SHP77 treated with DMSO at 0.1 percent for 48 hours (cell line): ENCODE results near the gene PCDH9.

ENCODE experiments used
- DNase-seq: peaks from one replicate; lab custom pipeline; 2025; lab: John Stamatoyannopoulos, UW

The PCDH9 gene

DNA sequence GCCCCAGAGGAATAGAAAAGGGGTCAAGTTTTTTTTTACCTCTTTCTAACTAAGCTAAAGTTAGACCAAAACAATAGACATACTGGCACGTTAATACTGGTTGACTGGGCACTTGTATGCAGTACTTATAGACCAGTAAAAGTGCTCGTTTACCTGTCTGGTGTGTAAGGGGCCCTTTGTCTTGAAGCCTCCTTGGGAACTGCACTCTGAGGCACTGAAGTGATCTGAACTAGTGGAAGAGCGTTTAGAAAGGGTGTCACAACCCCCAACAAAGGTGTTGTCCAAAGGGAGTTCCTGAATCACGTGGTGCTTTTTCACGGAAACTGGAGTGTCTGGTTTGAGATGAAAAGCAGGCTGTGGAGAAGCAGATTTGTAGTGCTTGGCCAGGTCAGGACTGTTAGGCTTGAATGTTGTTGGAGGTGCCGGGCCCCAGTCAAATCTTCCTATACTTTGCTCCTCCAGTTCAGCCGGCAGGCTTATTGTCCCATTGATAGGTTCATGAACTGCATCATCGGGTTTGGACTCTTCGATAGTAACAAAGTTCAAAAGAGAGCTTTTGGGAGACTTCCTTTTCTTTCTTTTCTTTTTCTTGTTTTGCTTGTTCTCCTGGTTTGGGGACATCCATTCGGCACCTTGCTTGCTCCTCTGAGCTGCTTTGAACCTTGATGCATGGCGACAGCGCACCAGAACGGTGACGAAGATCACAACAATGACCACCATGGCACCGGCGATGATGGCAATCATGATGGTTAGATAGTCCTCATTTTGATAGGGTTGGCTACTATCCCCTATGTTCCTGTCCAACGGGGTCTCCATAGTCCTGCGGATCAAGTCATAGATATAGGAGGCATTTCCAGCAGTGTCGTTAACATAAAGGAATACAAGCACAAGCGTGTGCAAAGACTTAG, 4.6 kb downstream of the PCDH9 start:
- DNase-seq, result no peak

DNA sequence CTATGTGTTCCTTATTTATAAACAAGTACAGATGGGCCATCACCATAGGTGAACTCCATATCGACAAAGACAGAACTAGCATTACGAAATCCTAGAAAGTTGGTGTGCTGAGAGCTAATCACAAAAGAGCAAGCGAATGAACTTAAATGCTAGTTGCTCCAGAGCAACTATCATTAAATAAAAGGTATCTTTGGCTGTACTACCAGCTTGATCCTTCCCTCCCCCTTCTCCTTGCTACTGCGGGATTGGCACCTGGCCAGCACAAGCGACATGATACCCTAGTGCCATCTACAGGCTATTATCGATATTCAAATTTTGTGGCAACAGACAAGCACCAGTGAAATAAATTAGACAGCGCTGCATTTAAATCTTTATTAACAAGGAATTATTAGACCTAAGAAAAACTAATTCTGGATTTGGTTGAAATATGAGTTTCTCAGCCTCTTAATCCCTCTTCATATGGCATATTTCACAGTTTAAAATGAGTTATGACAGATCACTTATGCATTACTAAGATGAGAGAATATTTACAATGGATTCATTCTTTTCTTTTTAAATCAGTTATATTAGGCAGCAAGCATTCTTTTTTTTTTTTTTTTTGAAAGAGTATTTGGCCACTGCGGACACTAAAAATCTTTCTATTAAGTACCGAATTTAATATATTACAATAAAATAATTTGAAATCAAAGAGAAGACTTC, 5.8 kb downstream of the PCDH9 start:
- DNase-seq, result peak; percentile 63

DNA sequence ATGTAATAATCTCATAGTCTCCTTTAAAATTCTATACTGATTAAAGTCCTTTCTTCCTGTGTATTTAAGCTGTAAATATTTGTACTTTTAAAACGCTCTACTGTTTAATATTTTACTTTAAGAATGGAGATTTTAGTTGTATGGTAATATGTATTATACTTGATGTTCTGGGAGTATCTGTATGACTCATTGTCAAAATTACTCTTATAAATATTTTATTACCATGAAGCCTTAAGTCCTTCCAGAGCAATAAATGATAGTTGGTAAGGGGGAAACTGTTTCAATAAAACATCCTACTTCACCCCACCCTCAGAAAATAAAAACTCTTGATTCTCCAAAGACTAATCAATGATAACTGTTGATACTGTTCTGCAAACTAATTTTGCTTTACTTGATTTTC, 6.4 kb downstream of the PCDH9 start:
- DNase-seq, result no peak

DNA sequence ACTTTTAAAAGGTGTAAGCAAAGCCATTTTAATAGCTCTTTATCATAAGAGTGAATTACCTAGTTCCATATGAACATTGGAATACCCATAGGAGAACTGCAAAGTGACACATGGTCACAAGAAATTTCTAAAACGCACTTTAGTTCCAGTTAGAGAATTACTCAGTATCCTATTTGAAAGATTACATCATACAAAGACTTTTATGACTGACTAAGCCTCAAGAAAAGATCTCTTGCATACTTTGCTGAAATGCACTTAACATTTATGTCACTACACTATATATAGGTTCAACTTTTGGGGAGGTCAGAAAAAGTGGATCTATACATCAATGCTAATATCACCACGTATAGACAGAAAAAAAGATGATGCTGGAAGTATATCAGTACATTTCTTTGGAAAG, 7.1 kb downstream of the PCDH9 start:
- DNase-seq, result no peak

DNA sequence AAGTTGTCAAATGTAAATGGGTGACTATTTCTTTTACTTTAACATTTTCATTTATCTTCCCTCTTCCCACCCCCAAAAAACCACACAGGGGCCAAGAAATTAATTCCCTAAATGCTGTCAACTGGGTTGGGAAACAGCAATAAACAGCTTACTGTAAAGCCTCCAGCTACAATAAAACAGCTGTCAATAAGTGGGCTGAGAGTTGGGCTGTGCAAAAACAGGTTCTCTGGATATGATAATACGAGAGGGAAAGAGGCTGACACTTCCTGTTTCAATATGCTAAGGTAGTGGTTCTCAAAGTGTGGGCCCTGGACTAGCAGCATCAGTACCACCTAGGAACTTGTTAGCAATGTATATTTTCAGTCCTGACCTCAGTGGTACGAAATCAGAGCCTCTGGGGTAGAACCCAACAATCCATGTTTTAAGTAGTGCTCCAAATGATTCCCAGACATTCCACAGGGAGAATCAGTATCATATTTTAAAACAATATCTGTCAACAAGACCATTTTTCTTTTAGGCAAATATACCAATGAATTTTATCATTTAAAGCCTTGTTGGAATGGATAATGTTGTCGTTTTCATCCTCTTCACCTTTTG, 8.4 kb downstream of the PCDH9 start:
- DNase-seq, result no peak

DNA sequence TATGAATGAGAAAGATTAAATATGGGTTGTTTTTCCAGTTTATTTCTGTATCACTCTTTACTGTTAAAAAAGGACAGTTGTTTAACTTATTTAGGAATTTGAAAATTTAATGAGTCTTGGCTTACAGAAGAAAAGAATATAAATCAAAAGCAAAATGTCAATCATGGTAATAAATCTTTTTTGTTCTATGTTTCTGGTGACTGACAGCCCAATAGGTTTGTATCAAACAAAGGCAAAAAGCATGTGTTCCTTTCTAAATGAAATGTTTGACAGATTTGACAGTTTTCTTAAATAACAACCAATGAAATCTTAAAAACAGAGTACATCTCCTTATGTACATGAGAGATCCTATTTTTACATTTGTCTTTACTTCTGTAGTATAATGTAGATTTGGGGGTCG, 11.0 kb downstream of the PCDH9 start:
- no peak for DNase-seq

DNA sequence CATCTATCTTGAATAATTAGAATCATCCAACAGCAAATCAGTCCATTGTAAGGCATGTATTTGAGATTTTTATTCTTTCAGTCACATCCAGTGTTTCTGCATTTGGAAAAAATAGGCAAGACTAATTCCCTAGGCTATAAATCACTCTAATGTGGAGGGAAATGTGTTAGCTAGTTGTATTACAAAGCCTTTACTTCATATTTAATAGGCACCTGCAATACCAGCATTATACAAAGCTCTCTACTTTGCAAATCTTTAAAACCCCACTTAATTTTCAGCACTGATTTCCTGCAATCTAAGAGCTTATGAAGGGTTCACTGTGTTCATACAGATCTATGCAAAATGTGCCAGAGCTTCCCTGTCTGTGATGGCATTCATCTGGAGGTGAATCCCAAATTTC, 12.3 kb downstream of the PCDH9 start:
- DNase-seq, result no peak

DNA sequence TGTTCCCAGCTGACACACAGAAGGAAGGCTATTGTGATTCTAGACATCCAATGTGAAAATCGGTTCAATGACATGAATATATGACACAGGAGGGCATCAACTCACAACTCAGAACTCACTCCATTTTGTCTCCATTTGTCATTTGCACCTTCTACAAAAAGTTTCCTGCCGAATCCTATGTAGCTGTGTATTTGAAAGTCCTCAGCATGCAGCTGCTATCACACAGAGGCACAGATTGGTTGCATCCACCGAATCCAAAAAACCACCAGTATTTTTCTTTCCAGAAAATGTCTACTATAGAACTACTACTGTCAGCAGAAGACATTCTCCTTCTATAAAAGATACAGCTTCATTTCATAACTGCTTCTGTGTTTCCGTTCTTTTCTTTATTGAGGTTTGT, 13.3 kb downstream of the PCDH9 start:
- no peak for DNase-seq

DNA sequence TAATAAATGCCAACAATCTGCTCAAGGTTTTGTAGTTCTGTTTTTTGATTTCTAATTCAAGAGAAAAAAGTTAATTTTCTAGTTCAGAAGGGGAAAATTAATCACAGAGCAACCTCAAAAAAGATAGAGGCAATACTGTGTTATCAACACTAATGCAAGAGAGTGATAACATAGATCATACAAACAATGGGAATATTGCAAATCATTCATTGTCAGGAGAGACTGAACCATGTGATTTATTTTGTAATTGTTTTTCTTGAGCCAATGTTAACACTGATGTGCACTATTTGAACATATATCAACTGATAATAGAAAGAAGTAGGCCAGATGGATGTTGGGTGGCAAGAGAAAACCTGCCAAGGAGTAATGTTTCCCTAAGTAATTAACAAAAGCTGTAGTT, 19.9 kb downstream of the PCDH9 start:
- DNase-seq, result no peak

DNA sequence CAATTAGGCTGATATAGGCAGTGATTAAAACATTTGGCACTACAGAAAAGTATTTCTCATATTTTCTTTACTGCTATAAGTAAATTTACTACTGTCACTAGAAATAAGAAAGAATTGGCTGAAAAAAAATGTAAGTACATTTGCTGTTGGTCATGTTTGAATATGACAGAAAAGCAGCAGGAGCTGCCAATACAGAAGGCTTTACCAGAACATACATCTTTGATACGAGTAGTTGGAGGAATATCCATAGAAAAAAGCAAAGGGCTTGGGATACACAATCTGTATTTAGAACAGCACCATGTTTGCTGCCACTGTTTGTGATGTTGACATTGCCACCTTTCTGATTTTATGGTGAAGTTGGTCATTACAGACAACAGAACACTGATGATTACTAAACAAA, 21.6 kb downstream of the PCDH9 start:
- no peak for DNase-seq

DNA sequence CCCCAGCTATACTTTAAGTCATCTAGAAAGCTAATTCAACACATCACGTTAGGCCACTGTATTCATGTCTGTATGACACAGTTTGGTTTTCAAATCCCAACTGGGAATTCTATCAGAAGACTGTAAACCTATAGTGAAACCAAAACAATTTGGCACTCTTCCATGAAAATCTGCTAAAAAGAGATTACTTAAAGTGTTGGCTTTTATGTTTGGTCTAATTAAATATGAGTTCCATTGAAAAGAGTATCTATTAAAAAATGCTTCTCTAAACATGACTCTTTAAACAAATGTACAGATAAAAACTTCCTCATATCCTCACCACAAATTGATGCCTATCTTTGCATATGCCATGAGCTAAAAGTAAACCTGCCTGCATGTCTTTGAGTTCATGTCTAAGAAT, 25.4 kb downstream of the PCDH9 start:
- no peak for DNase-seq

DNA sequence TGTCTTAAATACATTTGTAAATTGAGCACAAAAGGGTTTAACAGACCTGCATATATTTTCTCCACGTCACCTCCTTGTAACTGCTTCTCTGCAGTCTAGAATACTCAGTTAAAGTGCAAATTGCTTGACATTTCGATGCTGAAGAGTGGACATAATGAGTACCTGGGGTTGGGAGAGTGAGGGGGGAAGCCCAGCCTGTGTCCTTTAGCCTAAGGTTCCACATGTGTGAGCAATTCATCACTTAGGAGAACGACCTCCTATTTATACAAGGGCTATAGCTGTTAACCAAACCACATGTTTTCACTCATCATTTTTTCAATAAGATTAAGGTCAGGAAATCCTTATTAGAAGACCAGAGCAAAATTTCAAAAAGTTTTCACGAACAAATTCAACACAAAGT, 29.5 kb downstream of the PCDH9 start:
- no peak for DNase-seq

DNA sequence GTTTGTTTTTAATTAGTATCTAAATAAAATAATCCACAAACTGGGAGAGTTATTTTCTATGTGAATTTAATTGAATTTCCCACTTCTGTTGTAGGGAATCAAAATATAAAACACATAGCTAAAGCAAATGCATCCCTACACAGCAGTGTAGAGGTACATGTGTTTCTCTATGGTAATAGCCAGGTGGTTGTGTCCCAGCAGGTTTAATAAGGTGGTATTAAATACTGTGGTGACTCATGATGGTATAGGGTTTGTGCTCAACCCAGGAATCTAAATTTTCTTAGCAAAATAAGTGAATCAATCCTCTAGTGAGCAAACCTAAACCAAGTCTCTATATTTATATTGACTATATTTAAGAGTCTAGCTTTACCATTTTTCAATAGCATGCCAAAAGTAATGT, 30.0 kb downstream of the PCDH9 start:
- DNase-seq, result no peak

DNA sequence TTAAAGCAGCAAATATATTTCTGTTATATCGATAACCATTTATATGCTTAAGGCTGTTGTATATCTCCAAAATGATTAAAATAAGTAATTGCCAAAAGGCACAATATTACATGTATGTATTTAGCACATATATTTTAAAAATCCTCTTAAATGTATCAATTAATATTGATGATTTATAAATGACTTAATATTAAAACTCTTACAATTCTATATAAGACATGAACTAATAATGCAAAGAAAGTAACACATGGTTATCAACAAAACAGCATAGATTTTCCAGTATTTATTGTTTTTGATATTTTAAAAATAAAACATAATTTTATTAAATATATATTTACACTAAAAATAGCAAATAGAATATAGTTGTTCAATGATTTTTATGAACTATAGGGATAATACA, 32.4 kb downstream of the PCDH9 start:
- DNase-seq, result no peak

DNA sequence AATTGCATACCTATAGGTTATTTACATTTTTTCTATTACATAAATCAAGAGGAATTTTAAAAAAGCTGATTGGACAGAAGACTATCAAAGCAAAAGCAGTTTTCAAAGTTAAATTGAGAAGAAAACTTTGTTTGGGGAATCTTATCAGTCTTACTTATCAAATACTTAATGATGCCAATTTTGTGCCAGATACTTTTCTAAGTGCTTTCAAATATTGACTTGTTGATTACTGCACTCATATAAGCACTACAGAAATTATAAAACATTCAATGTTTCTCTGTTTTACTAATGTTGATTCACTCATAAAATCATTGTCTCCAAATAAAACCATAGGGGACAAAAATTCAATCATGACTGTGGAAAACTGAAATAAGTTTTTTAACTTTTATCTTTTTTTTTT, 36.2 kb downstream of the PCDH9 start:
- DNase-seq, result no peak

DNA sequence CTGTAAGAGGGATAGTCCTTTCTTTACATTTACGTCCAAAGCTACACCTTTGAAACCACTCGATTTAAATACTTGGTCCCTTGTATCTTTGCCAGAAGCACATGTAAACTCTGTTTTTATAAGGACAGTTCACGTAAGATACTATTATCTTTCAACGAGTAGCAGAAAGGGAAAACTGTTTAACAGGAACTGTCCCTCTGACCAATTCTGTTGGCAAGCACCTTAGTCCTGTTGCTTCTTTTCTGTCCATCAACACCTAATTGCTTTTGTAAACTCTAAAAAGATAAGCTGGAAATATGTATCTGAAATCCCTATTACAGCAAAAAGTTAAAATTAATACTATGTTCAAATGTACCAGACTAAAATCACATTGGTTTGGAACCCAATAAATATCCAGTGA, 37.4 kb downstream of the PCDH9 start:
- DNase-seq, result no peak

DNA sequence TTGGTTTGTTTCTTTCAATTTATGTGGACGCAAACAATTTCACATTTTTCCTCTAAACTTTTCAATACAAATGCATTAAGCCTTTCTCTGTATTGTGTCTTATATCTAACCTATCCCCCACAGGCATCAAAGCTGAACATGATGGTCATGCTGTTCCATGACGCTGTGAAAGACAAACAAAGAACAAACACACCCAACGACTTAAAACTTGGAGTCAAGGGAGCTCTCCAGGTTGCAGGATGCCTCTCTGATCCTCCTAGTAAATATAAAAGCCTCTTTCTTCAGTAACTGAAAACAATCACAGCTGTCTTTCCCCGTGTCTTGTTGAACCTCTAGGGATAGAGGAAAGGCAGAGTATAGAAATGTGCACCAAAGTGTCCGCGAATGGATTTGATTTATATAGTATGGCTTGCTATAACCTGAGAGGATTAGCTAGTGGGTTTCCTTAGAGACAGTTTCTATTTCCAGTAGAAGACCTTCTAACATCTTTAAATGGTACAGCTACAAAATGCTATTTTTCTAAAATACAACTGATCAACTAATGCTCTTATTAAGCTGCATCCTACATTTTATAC, 43.1 kb downstream of the PCDH9 start:
- no peak for DNase-seq

DNA sequence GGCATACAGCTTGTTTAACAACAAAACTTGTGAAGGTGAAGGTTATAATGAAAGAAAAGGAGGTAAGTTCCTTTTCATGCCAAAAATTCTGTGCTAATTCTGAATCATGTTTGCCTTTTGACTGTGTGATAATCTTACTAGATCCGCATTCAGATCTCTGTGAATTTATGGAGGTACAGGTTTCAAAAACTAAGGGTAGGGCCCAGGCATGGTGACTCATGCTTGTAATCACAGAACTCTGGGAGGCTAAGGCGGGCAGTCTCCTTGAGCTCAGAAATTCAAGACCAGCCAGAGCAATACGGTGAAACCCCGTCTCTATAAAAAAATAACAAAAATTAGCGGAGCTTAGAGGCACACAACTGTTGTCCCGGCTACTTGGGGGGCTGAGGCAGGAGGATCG, 45.9 kb downstream of the PCDH9 start:
- no peak for DNase-seq

DNA sequence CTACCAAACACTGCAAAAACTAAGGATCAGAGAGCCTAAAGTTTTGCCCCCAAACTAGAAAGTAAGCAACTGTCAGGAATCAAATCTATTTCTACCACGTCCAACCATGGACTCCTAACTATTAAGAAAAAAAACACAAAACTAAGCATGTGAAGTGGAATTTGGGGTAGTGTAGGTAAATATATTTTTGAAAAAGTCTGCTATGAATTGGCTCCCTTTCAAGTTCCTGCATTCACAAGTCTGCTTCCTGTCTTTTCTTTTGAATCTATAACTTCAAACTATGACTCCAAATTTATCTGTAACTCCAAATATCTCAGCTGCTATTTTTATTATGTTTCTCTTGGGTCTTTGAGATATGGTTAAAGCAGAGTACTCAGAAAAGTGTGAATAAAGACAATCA, 47.0 kb downstream of the PCDH9 start:
- DNase-seq, result no peak

DNA sequence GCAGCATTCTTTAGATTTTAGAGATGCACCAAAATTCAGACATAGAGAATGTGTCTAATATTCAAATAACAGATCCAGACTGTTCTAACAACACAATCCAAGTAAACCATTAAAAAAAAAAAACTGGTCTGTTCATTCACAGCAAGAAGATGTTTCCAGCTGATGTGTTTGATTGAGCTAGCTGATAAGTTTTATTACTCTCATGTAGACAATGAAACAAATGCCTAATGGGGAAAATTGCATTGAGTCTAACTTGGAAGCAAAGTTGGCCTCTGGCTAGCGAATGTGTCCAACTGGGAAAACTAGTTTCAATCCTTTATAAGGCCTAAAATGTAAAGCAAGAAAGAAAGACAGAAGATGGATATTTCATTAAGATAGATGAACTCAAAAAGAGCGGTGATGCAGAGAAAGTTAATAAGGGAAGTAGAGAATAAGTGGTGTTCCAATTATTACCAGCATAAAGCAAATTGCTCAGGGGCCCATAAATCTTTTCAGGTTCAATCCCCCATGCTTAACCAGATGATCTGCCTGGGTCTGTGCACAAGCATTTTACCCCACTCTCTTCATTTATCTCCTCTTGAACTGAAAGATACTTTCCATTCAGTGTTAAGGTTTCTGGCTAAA, 54.2 kb downstream of the PCDH9 start:
- no peak for DNase-seq

DNA sequence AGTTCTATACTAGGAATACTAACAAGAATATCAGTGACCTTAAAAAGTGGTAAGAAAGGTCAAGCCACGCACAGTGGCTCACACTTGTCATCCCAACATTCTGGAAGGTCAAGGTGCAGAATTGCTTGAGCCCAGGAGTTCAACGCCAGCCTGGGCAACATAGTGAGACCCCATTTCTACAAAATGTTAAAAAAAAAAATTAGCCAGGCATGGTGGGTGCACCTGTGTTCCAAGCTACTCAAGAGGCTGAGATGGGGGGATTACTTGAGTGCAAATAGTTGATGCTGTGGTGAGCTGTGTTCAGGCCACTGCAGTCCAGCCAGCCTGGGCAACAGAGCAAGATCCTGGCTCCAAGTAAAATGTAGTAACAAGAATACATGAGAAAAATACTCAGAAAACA, 61.8 kb downstream of the PCDH9 start:
- DNase-seq, result no peak

DNA sequence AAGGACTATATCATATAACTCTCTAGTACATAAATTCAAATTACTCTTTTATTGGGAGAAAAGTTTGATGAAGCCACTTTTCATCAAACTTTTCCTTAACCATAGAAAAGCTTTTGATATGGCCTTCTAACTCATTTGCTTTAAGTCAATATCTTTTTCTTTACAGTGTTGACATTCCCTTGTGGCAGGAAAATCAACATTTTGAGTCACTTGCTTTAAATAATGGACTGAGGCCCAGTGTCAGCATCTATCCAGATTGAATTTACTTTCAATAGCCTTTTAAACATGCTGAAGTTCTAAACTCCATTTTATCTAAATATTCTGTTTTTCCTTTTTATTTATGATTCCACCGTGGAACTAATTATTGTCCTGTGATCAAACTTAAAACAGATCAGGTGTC, 62.7 kb downstream of the PCDH9 start:
- no peak for DNase-seq
